ENCODE data around the gene MCRS1. TPM values are rescaled to one million over a fixed set of nuclear protein-coding genes. Genes with fewer than 3 reads are reported as not detected.
A peak's percentile ranks its signal among the peaks of the same experiment; 100 is the strongest.
"Not testable (repeated sequence)": the region's sequence is repeated elsewhere in the genome, so short reads cannot be mapped to it uniquely, and the experiment has no call there.

The MCRS1 gene
- polyA plus RNA-seq, 4 donors: 53.4 to 77.4 (median 63.1) TPM

DNA sequence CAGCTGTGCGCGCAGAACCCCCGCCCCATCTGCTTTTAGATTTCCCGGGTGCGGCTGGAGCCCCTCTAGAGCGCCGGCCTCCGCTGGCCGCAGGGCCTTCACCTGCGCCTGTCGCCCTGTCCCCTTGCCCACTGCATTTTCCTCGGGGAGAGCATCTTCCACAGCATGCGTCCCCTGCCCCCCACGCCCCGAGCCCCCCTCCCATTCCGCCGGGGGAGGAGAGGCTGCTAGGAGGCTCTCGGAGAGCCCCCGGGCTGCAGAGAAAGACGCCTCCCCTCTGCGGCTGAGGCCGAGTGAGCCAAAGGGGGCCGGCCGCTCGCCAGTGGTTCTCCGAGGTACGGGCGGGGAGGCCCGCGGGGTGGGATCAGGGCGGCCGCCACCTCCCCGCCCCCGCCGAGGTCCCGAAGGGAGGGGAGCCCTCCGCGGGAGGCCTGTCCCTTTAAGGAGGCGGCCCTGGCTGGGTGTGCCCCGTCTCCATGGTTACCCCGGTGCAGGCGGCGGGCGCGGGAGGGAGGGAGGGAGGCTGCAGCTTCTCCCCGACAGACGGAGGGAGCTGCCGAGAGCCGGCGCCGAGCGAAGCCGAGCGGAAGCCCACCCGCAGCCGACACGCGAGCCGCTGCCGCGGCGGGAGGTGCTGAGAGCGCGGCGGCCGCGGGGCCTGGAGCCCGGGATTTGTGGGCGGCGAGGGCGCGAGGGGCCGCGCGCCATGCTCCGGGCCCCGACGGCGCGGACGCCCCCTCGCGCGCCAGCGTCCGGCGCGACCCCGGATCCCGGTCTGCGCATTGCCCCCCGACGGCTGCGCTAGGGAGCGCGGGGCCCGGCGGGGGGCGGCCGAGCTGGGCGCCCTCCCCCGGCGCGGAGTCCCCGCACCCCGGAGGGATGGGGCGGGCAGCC, 29.2 kb downstream of the MCRS1 start, which contains the start of gene KCNH3:
Gene KCNH3, plus strand, starts transcription at position 521 of the 894 bp plus-strand sequence. CDS start 387 bp downstream, outside the sequence.
- FAIRE-seq (no peak), DNase-seq (peak; percentile 74 to 87)
- Histone ChIP-seq H3K27ac (ENCODE audit: low read depth in 1 of 3, low read length in 2 of 3) (no peak within 1 kb of the TSS), H3K9me3 (ENCODE audit: control insufficient read depth in 2 of 2, insufficient read depth in 1 of 2, low read depth in 1 of 2, low read length in 1 of 2) (peaks cover 0 to 3% of the 10 kb centered on the region in 2 donors), H3K4me1 (ENCODE audit: control insufficient read depth in 3 of 3, insufficient read depth in 2 of 3, low read depth in 1 of 3, low read length in 2 of 3) (peaks cover 0 to 27% (median 0%) of the 10 kb centered on the region in 3 donors), H3K4me3 (ENCODE audit: low read depth in 1 of 3, low read length in 3 of 3) (peak within 1 kb of the TSS in 2 of 3 donors; percentile 25 to 75), H3K36me3 (ENCODE audit: control insufficient read depth in 3 of 3, insufficient read depth in 2 of 3, low read depth in 1 of 3, low read length in 3 of 3) (no peaks in the 10 kb centered on the region), H3K27me3 (ENCODE audit: control insufficient read depth in 3 of 3, insufficient read depth in 3 of 3, low read length in 3 of 3) (peaks cover 7 to 81% (median 13%) of the 10 kb centered on the region in 3 donors)
- WGBS, 3 donors: 0 to 2% (median 1%) methylated on average over 46 to 107 of the region's 107 CpGs

DNA sequence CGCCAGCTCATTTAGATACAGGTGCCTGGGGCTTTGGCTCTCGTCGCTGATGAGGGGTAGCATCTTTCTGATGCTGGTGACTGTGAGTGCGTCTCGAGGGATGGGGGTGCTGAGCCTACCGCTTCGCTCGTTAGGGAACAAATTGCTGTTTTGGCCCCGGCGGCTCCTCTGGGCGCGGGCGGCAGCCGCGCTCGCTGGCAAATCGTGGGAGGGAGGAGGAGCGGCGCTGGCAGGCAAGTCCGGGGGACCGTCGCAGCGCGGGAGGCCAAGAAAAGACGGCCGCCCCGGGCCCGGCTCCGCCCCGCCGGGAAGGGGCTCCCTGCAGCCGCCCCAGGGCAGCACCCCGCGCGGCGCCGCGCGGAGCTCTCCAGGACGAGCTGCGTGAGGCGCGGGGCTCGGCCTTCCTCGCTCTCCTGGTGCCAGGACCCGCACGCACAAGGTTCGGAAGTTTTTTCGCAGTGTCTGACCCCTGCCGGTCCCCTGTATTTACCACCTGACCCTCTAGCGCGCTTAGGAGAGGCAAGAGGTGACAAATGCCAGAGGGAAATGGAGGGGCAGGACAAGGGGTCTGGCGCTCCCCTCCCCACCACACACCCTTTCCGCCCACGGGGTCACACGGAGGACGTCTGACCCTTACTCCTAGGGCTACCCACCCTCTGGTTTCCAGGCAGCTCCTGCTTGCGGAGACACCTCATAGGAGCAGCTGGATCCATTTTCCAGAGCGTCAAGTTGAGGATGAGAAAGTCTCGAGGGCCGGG, 30.0 kb downstream of the MCRS1 start:
- FAIRE-seq (no peak), DNase-seq (peak in 1 of 2 donors; percentile 41)
- peak overlapping the region in 2 of 3 donors; percentile 25 to 75 for H3K4me3 ChIP-seq (ENCODE audit: low read depth in 1 of 3, low read length in 3 of 3)
- 1% methylated on average over 58 to 61 of the region's 61 CpGs for WGBS, 3 donors
- H3K27me3 ChIP-seq (ENCODE audit: control insufficient read depth in 3 of 3, insufficient read depth in 3 of 3, low read length in 3 of 3): peaks cover 7 to 73% (median 13%) of the 10 kb centered on the region in 3 donors
- no peak overlapping the region for H3K27ac ChIP-seq (ENCODE audit: low read depth in 1 of 3, low read length in 2 of 3)
- peaks cover 0 to 19% (median 0%) of the 10 kb centered on the region in 3 donors for H3K4me1 ChIP-seq (ENCODE audit: control insufficient read depth in 3 of 3, insufficient read depth in 2 of 3, low read depth in 1 of 3, low read length in 2 of 3)
- peaks cover 0 to 3% of the 10 kb centered on the region in 2 donors for H3K9me3 ChIP-seq (ENCODE audit: control insufficient read depth in 2 of 2, insufficient read depth in 1 of 2, low read depth in 1 of 2, low read length in 1 of 2)
- no peaks in the 10 kb centered on the region for H3K36me3 ChIP-seq (ENCODE audit: control insufficient read depth in 3 of 3, insufficient read depth in 2 of 3, low read depth in 1 of 3, low read length in 3 of 3)

DNA sequence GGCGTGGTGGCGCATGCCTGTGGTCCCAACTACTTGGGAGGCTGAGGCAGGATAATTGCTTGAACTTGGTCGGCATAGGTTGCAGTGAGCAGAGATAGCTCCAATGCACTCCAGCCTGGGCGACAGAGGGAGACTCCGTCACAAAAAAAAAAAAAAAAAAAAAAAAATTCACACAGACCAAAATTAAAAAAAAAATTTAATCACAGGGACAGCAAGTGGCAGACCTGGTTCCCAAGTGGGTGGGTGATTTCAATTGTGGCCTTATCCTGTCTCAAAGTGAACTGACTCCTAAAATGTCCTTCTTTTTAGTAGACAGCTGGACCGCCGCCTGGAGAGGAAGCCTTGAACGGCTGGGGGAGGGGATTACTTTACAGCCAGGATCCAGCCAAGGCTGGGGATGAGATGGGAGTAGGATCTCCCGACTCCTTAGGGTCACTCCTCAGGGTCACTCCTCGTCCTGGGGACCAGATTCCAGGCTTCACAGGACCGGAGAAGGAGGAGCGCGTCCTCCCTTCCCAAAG, 30.7 kb downstream of the MCRS1 start:
- whole genome bisulfite sequencing, 3 donors: 22 to 32% (median 32%) methylated on average over 13 of the region's 13 CpGs
- Histone ChIP-seq H3K4me1 (ENCODE audit: control insufficient read depth in 3 of 3, insufficient read depth in 2 of 3, low read depth in 1 of 3, low read length in 2 of 3) (peaks cover 0 to 18% (median 0%) of the 10 kb centered on the region in 3 donors), H3K27ac (ENCODE audit: low read depth in 1 of 3, low read length in 2 of 3) (no peak overlapping the region), H3K27me3 (ENCODE audit: control insufficient read depth in 3 of 3, insufficient read depth in 3 of 3, low read length in 3 of 3) (peaks cover 7 to 66% (median 13%) of the 10 kb centered on the region in 3 donors), H3K9me3 (ENCODE audit: control insufficient read depth in 2 of 2, insufficient read depth in 1 of 2, low read depth in 1 of 2, low read length in 1 of 2) (peaks cover 0 to 3% of the 10 kb centered on the region in 2 donors), H3K36me3 (ENCODE audit: control insufficient read depth in 3 of 3, insufficient read depth in 2 of 3, low read depth in 1 of 3, low read length in 3 of 3) (no peaks in the 10 kb centered on the region), H3K4me3 (ENCODE audit: low read depth in 1 of 3, low read length in 3 of 3) (peak overlapping the region in 2 of 3 donors; percentile 7 to 75)
- DNase-seq (no peak), FAIRE-seq (no peak)

DNA sequence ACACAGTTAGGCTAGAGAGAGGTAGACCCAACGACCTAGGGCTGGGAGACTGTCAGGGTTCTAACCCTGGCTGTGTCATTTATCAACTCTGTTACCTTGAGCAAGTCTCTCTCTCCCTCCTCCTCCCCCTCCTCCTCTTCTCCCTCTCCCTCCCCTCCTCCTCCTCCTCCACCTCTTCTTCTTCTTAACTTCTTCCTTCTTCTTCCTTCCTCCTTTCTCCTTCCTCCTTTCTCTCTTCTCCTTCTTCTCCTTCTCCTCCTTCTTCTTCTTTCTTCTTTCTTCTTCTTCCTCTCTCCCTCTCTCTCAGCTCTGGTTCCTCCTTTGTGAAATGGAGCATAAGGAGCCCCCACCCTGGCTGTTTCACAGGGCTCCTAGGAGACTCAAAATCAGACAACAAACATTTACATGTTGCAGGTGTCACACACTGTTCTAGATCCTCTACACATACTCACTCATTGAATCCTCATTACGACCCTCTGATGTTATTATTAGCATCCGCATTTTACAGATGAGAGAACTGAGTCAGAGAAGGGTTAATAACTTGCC, 31.3 kb downstream of the MCRS1 start:
- no peak for FAIRE-seq

DNA sequence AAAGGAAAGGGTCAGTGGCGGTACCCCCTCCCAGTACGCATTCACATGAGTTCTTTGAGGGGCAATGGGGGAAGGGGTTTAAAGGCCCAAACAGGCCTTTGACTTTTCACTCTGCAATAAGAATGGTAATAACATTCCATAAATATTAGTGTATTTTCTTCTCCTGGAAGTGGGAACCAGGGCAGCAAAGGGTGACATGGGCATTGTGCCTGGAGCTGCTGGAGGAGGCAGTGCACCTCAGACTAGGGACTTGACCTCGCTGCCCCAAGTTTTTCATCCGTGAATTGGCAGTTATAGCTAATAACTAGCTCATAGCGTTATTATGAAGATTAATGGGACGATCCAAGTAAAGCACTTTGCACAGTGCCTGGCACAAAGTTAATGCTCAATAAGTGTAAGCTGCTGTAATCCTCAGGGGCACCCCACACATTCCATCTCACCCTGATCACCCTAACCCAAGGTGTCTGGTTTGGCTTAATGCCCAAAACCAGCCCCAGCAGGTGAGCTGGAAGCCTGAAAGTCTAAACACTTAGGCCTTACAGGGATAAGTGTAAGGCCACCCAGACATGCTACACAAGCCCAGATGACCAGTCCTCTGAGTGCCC, 31.9 kb downstream of the MCRS1 start:
- WGBS, 3 donors: 49 to 79% (median 65%) methylated on average over 6 of the region's 6 CpGs
- Histone ChIP-seq H3K27me3 (ENCODE audit: control insufficient read depth in 3 of 3, insufficient read depth in 3 of 3, low read length in 3 of 3) (peaks cover 7 to 59% (median 13%) of the 10 kb centered on the region in 3 donors), H3K27ac (ENCODE audit: low read depth in 1 of 3, low read length in 2 of 3) (no peak overlapping the region), H3K36me3 (ENCODE audit: control insufficient read depth in 3 of 3, insufficient read depth in 2 of 3, low read depth in 1 of 3, low read length in 3 of 3) (peaks cover 0 to 3% (median 0%) of the 10 kb centered on the region in 3 donors), H3K4me1 (ENCODE audit: control insufficient read depth in 3 of 3, insufficient read depth in 2 of 3, low read depth in 1 of 3, low read length in 2 of 3) (peaks cover 0 to 18% (median 0%) of the 10 kb centered on the region in 3 donors), H3K4me3 (ENCODE audit: low read depth in 1 of 3, low read length in 3 of 3) (no peak overlapping the region), H3K9me3 (ENCODE audit: control insufficient read depth in 2 of 2, insufficient read depth in 1 of 2, low read depth in 1 of 2, low read length in 1 of 2) (peaks cover 0 to 3% of the 10 kb centered on the region in 2 donors)
- FAIRE-seq: no peak
- DNase-seq: no peak

More for the DNA sequence above, 31.3 kb downstream of the MCRS1 start:
- H3K36me3 ChIP-seq (ENCODE audit: control insufficient read depth in 3 of 3, insufficient read depth in 2 of 3, low read depth in 1 of 3, low read length in 3 of 3): no peaks in the 10 kb centered on the region
- H3K27me3 ChIP-seq (ENCODE audit: control insufficient read depth in 3 of 3, insufficient read depth in 3 of 3, low read length in 3 of 3): peaks cover 7 to 63% (median 13%) of the 10 kb centered on the region in 3 donors
- no peak overlapping the region for H3K4me3 ChIP-seq (ENCODE audit: low read depth in 1 of 3, low read length in 3 of 3)
- WGBS, 3 donors: 50 to 57% (median 51%) methylated on average over 3 of the region's 3 CpGs
- peaks cover 0 to 3% of the 10 kb centered on the region in 2 donors for H3K9me3 ChIP-seq (ENCODE audit: control insufficient read depth in 2 of 2, insufficient read depth in 1 of 2, low read depth in 1 of 2, low read length in 1 of 2)
- no peak for DNase-seq
- no peak overlapping the region for H3K27ac ChIP-seq (ENCODE audit: low read depth in 1 of 3, low read length in 2 of 3)
- H3K4me1 ChIP-seq (ENCODE audit: control insufficient read depth in 3 of 3, insufficient read depth in 2 of 3, low read depth in 1 of 3, low read length in 2 of 3): peaks cover 0 to 18% (median 0%) of the 10 kb centered on the region in 3 donors

DNA sequence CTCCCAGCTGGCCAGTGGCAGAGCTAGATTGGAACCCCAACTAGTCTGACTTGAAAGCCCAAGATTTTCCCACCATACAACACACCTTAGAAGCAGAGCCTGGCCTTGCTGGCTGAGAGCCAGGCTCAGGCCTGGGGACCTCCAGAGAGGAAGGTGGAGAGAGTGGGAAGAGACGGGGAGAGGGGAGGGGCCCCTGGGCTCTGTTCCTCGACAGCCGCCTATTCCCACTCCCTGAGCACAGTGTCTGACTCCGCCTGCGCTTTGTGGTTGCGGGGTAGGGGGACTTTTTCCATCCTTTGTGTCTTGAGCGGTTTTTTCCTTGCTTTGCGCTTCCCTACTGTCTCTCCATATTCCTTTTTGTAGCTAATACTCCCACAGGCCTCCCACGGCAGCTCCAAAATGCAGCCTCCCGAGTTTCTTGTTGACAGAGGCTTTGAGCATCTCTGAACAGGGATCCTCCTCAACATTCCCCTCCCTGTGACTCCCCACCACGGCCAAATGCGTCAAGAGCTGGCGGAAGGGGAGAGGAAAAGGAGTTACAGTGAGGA, 33.1 kb downstream of the MCRS1 start:
- H3K36me3 ChIP-seq (ENCODE audit: control insufficient read depth in 3 of 3, insufficient read depth in 2 of 3, low read depth in 1 of 3, low read length in 3 of 3): peaks cover 0 to 5% (median 0%) of the 10 kb centered on the region in 3 donors
- no peak overlapping the region for H3K4me3 ChIP-seq (ENCODE audit: low read depth in 1 of 3, low read length in 3 of 3)
- H3K4me1 ChIP-seq (ENCODE audit: control insufficient read depth in 3 of 3, insufficient read depth in 2 of 3, low read depth in 1 of 3, low read length in 2 of 3): peaks cover 0 to 16% (median 0%) of the 10 kb centered on the region in 3 donors
- H3K27ac ChIP-seq (ENCODE audit: low read depth in 1 of 3, low read length in 2 of 3): no peak overlapping the region
- DNase-seq (no peak), FAIRE-seq (no peak)
- 77 to 86% (median 80%) methylated on average over 13 of the region's 13 CpGs for WGBS, 3 donors
- peaks cover 7 to 47% (median 13%) of the 10 kb centered on the region in 3 donors for H3K27me3 ChIP-seq (ENCODE audit: control insufficient read depth in 3 of 3, insufficient read depth in 3 of 3, low read length in 3 of 3)
- H3K9me3 ChIP-seq (ENCODE audit: control insufficient read depth in 2 of 2, insufficient read depth in 1 of 2, low read depth in 1 of 2, low read length in 1 of 2): peaks cover 0 to 3% of the 10 kb centered on the region in 2 donors

DNA sequence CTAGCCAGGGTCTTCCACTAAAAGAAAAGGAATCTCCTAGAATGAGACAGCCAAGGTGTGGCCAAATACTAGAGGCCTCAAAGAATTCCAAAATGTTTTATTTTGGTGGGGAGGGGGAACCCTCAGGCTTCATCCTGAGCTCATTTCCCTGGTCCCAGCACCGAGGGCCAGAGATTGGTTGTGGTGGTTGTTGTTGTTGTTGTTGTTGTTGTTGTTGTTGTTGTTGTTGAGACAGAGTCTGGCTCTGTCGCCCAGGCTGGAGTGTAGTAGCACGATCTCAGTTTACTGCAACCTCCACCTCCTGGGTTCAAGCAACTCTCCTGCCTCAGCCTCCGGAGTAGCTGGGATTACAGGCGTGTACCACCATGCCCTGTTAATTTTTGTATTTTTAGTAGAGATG, 33.8 kb downstream of the MCRS1 start:
- H3K27ac ChIP-seq (ENCODE audit: low read depth in 1 of 3, low read length in 2 of 3); H3K4me3 ChIP-seq (ENCODE audit: low read depth in 1 of 3, low read length in 3 of 3); FAIRE-seq; H3K36me3 ChIP-seq (ENCODE audit: control insufficient read depth in 3 of 3, insufficient read depth in 2 of 3, low read depth in 1 of 3, low read length in 3 of 3); H3K9me3 ChIP-seq (ENCODE audit: control insufficient read depth in 2 of 2, insufficient read depth in 1 of 2, low read depth in 1 of 2, low read length in 1 of 2); DNase-seq: not testable (repeated sequence)
- WGBS, 3 donors: 81 to 87% (median 87%) methylated on average over 5 of the region's 5 CpGs
- H3K27me3 ChIP-seq (ENCODE audit: control insufficient read depth in 3 of 3, insufficient read depth in 3 of 3, low read length in 3 of 3): peaks cover 7 to 41% (median 9%) of the 10 kb centered on the region in 3 donors
- H3K4me1 ChIP-seq (ENCODE audit: control insufficient read depth in 3 of 3, insufficient read depth in 2 of 3, low read depth in 1 of 3, low read length in 2 of 3): peaks cover 0 to 10% (median 0%) of the 10 kb centered on the region in 3 donors

All from small intestine (tissue), 7 donors.